Measurements from ENCODE around the gene TRMT1. TPM values are rescaled to one million over a fixed set of nuclear protein-coding genes. Genes with fewer than 3 reads are reported as not detected.

The TRMT1 gene
- total RNA-seq, 1 experiment from 2014 or later, result 36.5 TPM

GRCh38 chr19:13121551-13122274, 5.2 kb upstream of the TRMT1 start:
- no peak for DNase-seq
- Mint-ChIP-seq H3K4me1 (ENCODE audit: low read depth, unreplicated experiment) (peaks cover 8% of the 10 kb centered on the region), H3K9me3 (ENCODE audit: low read depth, unreplicated experiment) (no peaks in the 10 kb centered on the region), H3K36me3 (ENCODE audit: insufficient read depth, unreplicated experiment) (peaks cover 29% of the 10 kb centered on the region), H3K27me3 (ENCODE audit: unreplicated experiment) (no peaks in the 10 kb centered on the region), H3K4me3 (ENCODE audit: low read depth, unreplicated experiment) (no peak overlapping the region), H3K27ac (ENCODE audit: unreplicated experiment) (no peak overlapping the region)
- TF ChIP-seq CTCF (IDR thresholded peaks at IDR 0.05; ENCODE audit: unreplicated experiment), result no peak
- intact Hi-C loops (cut with micrococcal nuclease; ENCODE audit: unreplicated experiment), result no loop called here
- CTCF ChIA-PET, result no interaction called here
- no TSS peak for BruUV-seq (replicated peaks)

GRCh38 chr19:13120817-13121216, 4.3 kb upstream of the TRMT1 start:
- DNase-seq, result no peak
- Mint-ChIP-seq H3K36me3 (ENCODE audit: insufficient read depth, unreplicated experiment) (peaks cover 38% of the 10 kb centered on the region), H3K9me3 (ENCODE audit: low read depth, unreplicated experiment) (no peaks in the 10 kb centered on the region), H3K4me3 (ENCODE audit: low read depth, unreplicated experiment) (no peak overlapping the region), H3K4me1 (ENCODE audit: low read depth, unreplicated experiment) (peaks cover 9% of the 10 kb centered on the region), H3K27me3 (ENCODE audit: unreplicated experiment) (no peaks in the 10 kb centered on the region), H3K27ac (ENCODE audit: unreplicated experiment) (no peak overlapping the region)
- TF ChIP-seq CTCF (IDR thresholded peaks at IDR 0.05; ENCODE audit: unreplicated experiment), result no peak
- intact Hi-C loops (cut with micrococcal nuclease; ENCODE audit: unreplicated experiment), result no loop called here
- BruUV-seq (replicated peaks), result TSS peak; percentile 35
- CTCF ChIA-PET, result interaction anchor here (0.5 kb wide), 1 partner anchor 170 kb away, joined by 3 read pairs; no protein-coding TSS in a partner anchor

- H3K4me1 Mint-ChIP-seq (ENCODE audit: low read depth, unreplicated experiment), result peaks cover 16% of the 10 kb centered on the region
- H3K4me3 Mint-ChIP-seq (ENCODE audit: low read depth, unreplicated experiment), result no peak overlapping the region
- peaks cover 46% of the 10 kb centered on the region for H3K36me3 Mint-ChIP-seq (ENCODE audit: insufficient read depth, unreplicated experiment)
- intact Hi-C loops (cut with micrococcal nuclease; ENCODE audit: unreplicated experiment), result no loop called here
- H3K27me3 Mint-ChIP-seq (ENCODE audit: unreplicated experiment), result no peaks in the 10 kb centered on the region
- TF ChIP-seq CTCF (IDR thresholded peaks at IDR 0.05; ENCODE audit: unreplicated experiment), result no peak
- H3K27ac Mint-ChIP-seq (ENCODE audit: unreplicated experiment), result no peak overlapping the region
- DNase-seq, result no peak
- no TSS peak for BruUV-seq (replicated peaks)
- H3K9me3 Mint-ChIP-seq (ENCODE audit: low read depth, unreplicated experiment), result no peaks in the 10 kb centered on the region
- CTCF ChIA-PET, result no interaction called here
Observed at GRCh38 chr19:13120031-13120430, 3.5 kb upstream of the TRMT1 start.

- DNase-seq, result no peak
- no peaks in the 10 kb centered on the region for H3K9me3 Mint-ChIP-seq (ENCODE audit: low read depth, unreplicated experiment)
- H3K36me3 Mint-ChIP-seq (ENCODE audit: insufficient read depth, unreplicated experiment), result peaks cover 46% of the 10 kb centered on the region
- H3K27ac Mint-ChIP-seq (ENCODE audit: unreplicated experiment), result no peak overlapping the region
- TF ChIP-seq CTCF (IDR thresholded peaks at IDR 0.05; ENCODE audit: unreplicated experiment), result no peak
- intact Hi-C loops (cut with micrococcal nuclease; ENCODE audit: unreplicated experiment), result no loop called here
- H3K4me1 Mint-ChIP-seq (ENCODE audit: low read depth, unreplicated experiment), result peaks cover 16% of the 10 kb centered on the region
- CTCF ChIA-PET, result no interaction called here
- H3K4me3 Mint-ChIP-seq (ENCODE audit: low read depth, unreplicated experiment), result peak overlapping the region; percentile 85
- no TSS peak for BruUV-seq (replicated peaks)
- H3K27me3 Mint-ChIP-seq (ENCODE audit: unreplicated experiment), result no peaks in the 10 kb centered on the region
Observed at GRCh38 chr19:13119627-13120026, 3.1 kb upstream of the TRMT1 start.
